Cardiac muscle cell (in vitro differentiated cells and primary cell): ENCODE results near the gene CLDN25. TPM values are rescaled to one million over a fixed set of nuclear protein-coding genes. Genes with fewer than 3 reads are reported as not detected.

Experiments used
- DNase-seq, 2 donors: peaks; one replicate each; pipeline versions ENCODE4 v3.0.0 to v3.0.0-alpha.2; 2010 to 2017; ENCODE audit warnings: low read depth in 1 of 2, low spot score in 1 of 2
- H3K27ac ChIP-seq: fragments of 200-600 bp; sonication (generic); 2 replicates; pipeline ENCODE4 v1.5.1; 2016
- H3K27me3 ChIP-seq: fragments of 200-600 bp; sonication (generic); 2 replicates; pipeline ENCODE4 v1.6.0; 2016; ENCODE audit warnings: control low read depth
- H3K36me3 ChIP-seq: fragments of 200-600 bp; sonication (generic); 2 replicates; pipeline ENCODE4 v1.5.1; 2016; ENCODE audit warnings: control low read depth
- H3K4me1 ChIP-seq: fragments of 200-600 bp; sonication (generic); 2 replicates; pipeline ENCODE4 v1.8.1; 2017; ENCODE audit warnings: low read depth, mild to moderate bottlenecking, mixed run types
- H3K4me3 ChIP-seq: fragments of 200-600 bp; sonication (generic); 2 replicates; pipeline ENCODE4 v1.5.1; 2016; ENCODE audit warnings: mild to moderate bottlenecking
- H3K9me3 ChIP-seq: fragments of 200-600 bp; sonication (generic); 2 replicates; pipeline ENCODE4 v1.5.1; 2017; ENCODE audit warnings: low read depth, mild to moderate bottlenecking, control low read depth
- polyA plus RNA-seq: library from polyadenylated mRNA; unstranded; fragments of >200 nt; fragmentation: Nextera tagmentation; extraction: Ambion mirVana; gene quantifications from 2 replicates; pipeline ENCODE4 v1.2.1, GENCODE V29; 2016
- total RNA-seq: library from RNA; depleted of rRNA; stranded (reverse); fragments of >200 nt; gene quantifications from 2 replicates; pipeline ENCODE4 v1.2.3, GENCODE V29; 2016
- TF ChIP-seq, protein P1 (sequence below): IDR thresholded peaks from 2 replicates; pipeline ENCODE4 v1.5.1; 2012; ENCODE audit warnings: low read depth, mild to moderate bottlenecking, low read length

The CLDN25 gene
- total and polyA plus RNA-seq, 2 experiments from 2014 or later, result not detected

GRCh38 chr11:113817162-113817561, 37.6 kb downstream of the CLDN25 start:
- H3K36me3 ChIP-seq, result peaks cover 66% of the 10 kb centered on the region
- H3K9me3 ChIP-seq, result no peaks in the 10 kb centered on the region
- H3K27me3 ChIP-seq, result no peaks in the 10 kb centered on the region
- peaks cover 5% of the 10 kb centered on the region for H3K4me1 ChIP-seq
- no peak for DNase-seq
- H3K27ac ChIP-seq, result peak overlapping the region; percentile 35
- TF ChIP-seq, protein P1, sequence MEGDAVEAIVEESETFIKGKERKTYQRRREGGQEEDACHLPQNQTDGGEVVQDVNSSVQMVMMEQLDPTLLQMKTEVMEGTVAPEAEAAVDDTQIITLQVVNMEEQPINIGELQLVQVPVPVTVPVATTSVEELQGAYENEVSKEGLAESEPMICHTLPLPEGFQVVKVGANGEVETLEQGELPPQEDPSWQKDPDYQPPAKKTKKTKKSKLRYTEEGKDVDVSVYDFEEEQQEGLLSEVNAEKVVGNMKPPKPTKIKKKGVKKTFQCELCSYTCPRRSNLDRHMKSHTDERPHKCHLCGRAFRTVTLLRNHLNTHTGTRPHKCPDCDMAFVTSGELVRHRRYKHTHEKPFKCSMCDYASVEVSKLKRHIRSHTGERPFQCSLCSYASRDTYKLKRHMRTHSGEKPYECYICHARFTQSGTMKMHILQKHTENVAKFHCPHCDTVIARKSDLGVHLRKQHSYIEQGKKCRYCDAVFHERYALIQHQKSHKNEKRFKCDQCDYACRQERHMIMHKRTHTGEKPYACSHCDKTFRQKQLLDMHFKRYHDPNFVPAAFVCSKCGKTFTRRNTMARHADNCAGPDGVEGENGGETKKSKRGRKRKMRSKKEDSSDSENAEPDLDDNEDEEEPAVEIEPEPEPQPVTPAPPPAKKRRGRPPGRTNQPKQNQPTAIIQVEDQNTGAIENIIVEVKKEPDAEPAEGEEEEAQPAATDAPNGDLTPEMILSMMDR, result no peak
- no peak overlapping the region for H3K4me3 ChIP-seq

GRCh38 chr11:113817626-113818025, 38.0 kb downstream of the CLDN25 start:
- no peak overlapping the region for H3K4me3 ChIP-seq

DNA sequence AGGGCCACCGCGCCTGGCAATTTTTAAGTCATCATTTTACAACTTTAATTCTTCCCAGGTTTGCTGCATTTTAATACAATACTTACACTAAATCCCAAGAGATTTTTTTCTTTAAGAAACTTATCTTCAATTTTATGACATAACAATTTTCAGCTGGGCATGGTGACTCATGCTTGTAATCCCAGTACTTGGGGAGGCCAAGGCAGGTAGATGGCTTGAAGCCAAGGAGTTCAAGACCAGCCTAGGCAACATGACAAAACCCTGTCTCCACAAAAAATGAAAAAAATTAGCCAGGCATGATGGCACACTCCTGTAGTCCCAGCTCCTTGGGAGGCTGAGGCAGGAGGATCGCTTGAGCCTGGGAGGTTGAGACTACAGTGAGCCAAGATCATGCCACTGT, 38.8 kb downstream of the CLDN25 start:
- Histone ChIP-seq H3K27ac (no peak overlapping the region), H3K36me3 (peaks cover 65% of the 10 kb centered on the region), H3K4me1 (no peaks in the 10 kb centered on the region), H3K4me3 (no peak overlapping the region), H3K27me3 (no peaks in the 10 kb centered on the region), H3K9me3 (no peaks in the 10 kb centered on the region)
- TF ChIP-seq, protein P1, result no peak
- peak in 1 of 2 donors; percentile 3 for DNase-seq

More at GRCh38 chr11:113817626-113818025, 38.0 kb downstream of the CLDN25 start:
- Histone ChIP-seq H3K36me3 (peaks cover 65% of the 10 kb centered on the region), H3K27ac (peak overlapping the region; percentile 35), H3K9me3 (no peaks in the 10 kb centered on the region), H3K4me1 (peaks cover 3% of the 10 kb centered on the region), H3K27me3 (no peaks in the 10 kb centered on the region)
- no peak for DNase-seq
- TF ChIP-seq, protein P1, result no peak

GRCh38 chr11:113827477-113827876, 47.9 kb downstream of the CLDN25 start:
- H3K36me3 ChIP-seq, result peaks cover 83% of the 10 kb centered on the region
- H3K27ac ChIP-seq, result no peak overlapping the region
- no peak overlapping the region for H3K4me3 ChIP-seq
- TF ChIP-seq, protein P1, result no peak
- H3K4me1 ChIP-seq, result peaks cover 5% of the 10 kb centered on the region
- H3K9me3 ChIP-seq, result no peaks in the 10 kb centered on the region
- no peak for DNase-seq
- no peaks in the 10 kb centered on the region for H3K27me3 ChIP-seq

GRCh38 chr11:113828191-113828590, 48.6 kb downstream of the CLDN25 start:
- TF ChIP-seq, protein P1, result no peak
- peaks cover 5% of the 10 kb centered on the region for H3K4me1 ChIP-seq
- no peak for DNase-seq
- no peaks in the 10 kb centered on the region for H3K9me3 ChIP-seq
- no peaks in the 10 kb centered on the region for H3K27me3 ChIP-seq
- no peak overlapping the region for H3K4me3 ChIP-seq
- H3K27ac ChIP-seq, result no peak overlapping the region
- peaks cover 83% of the 10 kb centered on the region for H3K36me3 ChIP-seq

- peaks cover 5% of the 10 kb centered on the region for H3K4me1 ChIP-seq
- TF ChIP-seq, protein P1, result no peak
- no peaks in the 10 kb centered on the region for H3K9me3 ChIP-seq
- H3K4me3 ChIP-seq, result no peak overlapping the region
- peaks cover 85% of the 10 kb centered on the region for H3K36me3 ChIP-seq
- DNase-seq, result no peak
- H3K27ac ChIP-seq, result no peak overlapping the region
- no peaks in the 10 kb centered on the region for H3K27me3 ChIP-seq
These were observed 50.2 kb downstream of the CLDN25 start for GRCh38 chr11:113829751-113830150.
